ENCODE measurements around the gene POM121L2. TPM values are rescaled to one million over a fixed set of nuclear protein-coding genes. Genes with fewer than 3 reads are reported as not detected.

POM121L2 gene
- total and polyA plus RNA-seq, 2 donors from 2014 or later = not detected

- H3K4me3 ChIP-seq (ENCODE audit: low read length in 3 of 3) = no peak overlapping the region
- FAIRE-seq = no peak
- no peaks in the 10 kb centered on the region for H3K4me1 ChIP-seq (ENCODE audit: control insufficient read depth in 2 of 3, insufficient read depth in 2 of 3, low read depth in 1 of 3, low read length in 3 of 3)
- intact Hi-C loops (cut with DNase I) = no loop called here
- H3K27ac ChIP-seq (ENCODE audit: low read depth in 2 of 2, low read length in 2 of 2) = no peak overlapping the region
- no peak for TF ChIP-seq CTCF (IDR thresholded peaks at IDR 0.05; ENCODE audit: borderline replicate concordance, extremely low read depth, insufficient read depth)
- DNase-seq = no peak
- H3K36me3 ChIP-seq (ENCODE audit: control insufficient read depth in 2 of 3, insufficient read depth in 3 of 3, low read length in 3 of 3) = no peaks in the 10 kb centered on the region
- H3K9me3 ChIP-seq (ENCODE audit: control insufficient read depth in 2 of 3, insufficient read depth in 1 of 3, low read length in 3 of 3) = peaks cover 0 to 14% (median 1%) of the 10 kb centered on the region in 3 donors
- H3K9ac ChIP-seq (ENCODE audit: low read length in 3 of 3) = no peak overlapping the region
- H3K27me3 ChIP-seq (ENCODE audit: control insufficient read depth, insufficient read depth, low read length) = peaks cover 89% of the 10 kb centered on the region
Measured at GRCh38 chr6:27294409-27294808, 17.7 kb downstream of the POM121L2 start.

- Histone ChIP-seq H3K9ac (ENCODE audit: low read length in 3 of 3) (no peak overlapping the region), H3K27ac (ENCODE audit: low read depth in 2 of 2, low read length in 2 of 2) (no peak overlapping the region), H3K9me3 (ENCODE audit: control insufficient read depth in 2 of 3, insufficient read depth in 1 of 3, low read length in 3 of 3) (peaks cover 0 to 14% (median 1%) of the 10 kb centered on the region in 3 donors), H3K36me3 (ENCODE audit: control insufficient read depth in 2 of 3, insufficient read depth in 3 of 3, low read length in 3 of 3) (no peaks in the 10 kb centered on the region), H3K27me3 (ENCODE audit: control insufficient read depth, insufficient read depth, low read length) (peaks cover 92% of the 10 kb centered on the region), H3K4me1 (ENCODE audit: control insufficient read depth in 2 of 3, insufficient read depth in 2 of 3, low read depth in 1 of 3, low read length in 3 of 3) (no peaks in the 10 kb centered on the region), H3K4me3 (ENCODE audit: low read length in 3 of 3) (no peak overlapping the region)
- intact Hi-C loops (cut with DNase I) = no loop called here
- TF ChIP-seq CTCF (IDR thresholded peaks at IDR 0.05; ENCODE audit: borderline replicate concordance, extremely low read depth, insufficient read depth) = no peak
- no peak for DNase-seq
- FAIRE-seq = no peak
Measured at GRCh38 chr6:27293436-27294098, 18.5 kb downstream of the POM121L2 start.

- DNase-seq = no peak
- no peak overlapping the region for H3K4me3 ChIP-seq (ENCODE audit: low read length in 3 of 3)
- H3K9ac ChIP-seq (ENCODE audit: low read length in 3 of 3) = no peak overlapping the region
- TF ChIP-seq CTCF (IDR thresholded peaks at IDR 0.05; ENCODE audit: borderline replicate concordance, extremely low read depth, insufficient read depth) = no peak
- H3K4me1 ChIP-seq (ENCODE audit: control insufficient read depth in 2 of 3, insufficient read depth in 2 of 3, low read depth in 1 of 3, low read length in 3 of 3) = no peaks in the 10 kb centered on the region
- no peak for FAIRE-seq
- peaks cover 89% of the 10 kb centered on the region for H3K27me3 ChIP-seq (ENCODE audit: control insufficient read depth, insufficient read depth, low read length)
- H3K27ac ChIP-seq (ENCODE audit: low read depth in 2 of 2, low read length in 2 of 2) = no peak overlapping the region
- peaks cover 0 to 15% (median under 1%) of the 10 kb centered on the region in 3 donors for H3K9me3 ChIP-seq (ENCODE audit: control insufficient read depth in 2 of 3, insufficient read depth in 1 of 3, low read length in 3 of 3)
- intact Hi-C loops (cut with DNase I) = no loop called here
- H3K36me3 ChIP-seq (ENCODE audit: control insufficient read depth in 2 of 3, insufficient read depth in 3 of 3, low read length in 3 of 3) = no peaks in the 10 kb centered on the region
Measured at GRCh38 chr6:27290850-27291208, 21.2 kb downstream of the POM121L2 start.
